SK-N-SH treated with all-trans-retinoic acid at 6 μM for 48 hours (cell line): Measurements from ENCODE around the gene CFAP90.

Experiments
- ARNTL ChIP-seq: fragments of 450-650 bp; formaldehyde crosslinking; IDR thresholded peaks from 2 replicates; pipeline ENCODE4 v1.5.0; 2020; ENCODE audit warnings: low read depth, mild to moderate bottlenecking, moderate library complexity, borderline replicate concordance
- BACH2 ChIP-seq: fragments of 250-450 bp; sonication (Bioruptor Pico); IDR thresholded peaks from 2 replicates; pipeline ENCODE4 v1.9.0; 2021; ENCODE audit warnings: mild to moderate bottlenecking, borderline replicate concordance
- RARB ChIP-seq: fragments of 250-450 bp; sonication (Bioruptor Pico); IDR thresholded peaks from 2 replicates; pipeline ENCODE4 v1.8.0; 2021; ENCODE audit warnings: mild to moderate bottlenecking, moderate library complexity
- SNAI2 ChIP-seq: fragments of 250-450 bp; sonication (Bioruptor Pico); IDR thresholded peaks from 2 replicates; pipeline ENCODE4 v1.5.0; 2020; ENCODE audit warnings: mild to moderate bottlenecking, moderate library complexity
- TOX ChIP-seq: fragments of 250-450 bp; sonication (Bioruptor Pico); IDR thresholded peaks from 2 replicates; pipeline ENCODE4 v1.8.0; 2021; ENCODE audit warnings: mild to moderate bottlenecking, moderate library complexity, borderline replicate concordance
- ZC3H10 ChIP-seq: fragments of 250-450 bp; sonication (Bioruptor Pico); IDR thresholded peaks from 2 replicates; pipeline ENCODE4 v1.5.1; 2021; ENCODE audit warnings: mild to moderate bottlenecking, moderate library complexity
- ZFP30 ChIP-seq: fragments of 450-650 bp; formaldehyde crosslinking; IDR thresholded peaks from 2 replicates; pipeline ENCODE4 v1.5.0; 2022; ENCODE audit warnings: mild to moderate bottlenecking, moderate library complexity
- TF ChIP-seq, protein P1 (sequence below): fragments of 250-450 bp; sonication (Bioruptor Pico); IDR thresholded peaks from 2 replicates; pipeline ENCODE4 v1.8.0; 2020; ENCODE audit warnings: mild to moderate bottlenecking, moderate library complexity, borderline replicate concordance
- TF ChIP-seq, protein P2 (sequence below): fragments of 250-450 bp; sonication (Bioruptor Pico); IDR thresholded peaks from 2 replicates; pipeline ENCODE4 v1.5.1; 2020; ENCODE audit warnings: low read depth, mild to moderate bottlenecking, moderate library complexity

DNA sequence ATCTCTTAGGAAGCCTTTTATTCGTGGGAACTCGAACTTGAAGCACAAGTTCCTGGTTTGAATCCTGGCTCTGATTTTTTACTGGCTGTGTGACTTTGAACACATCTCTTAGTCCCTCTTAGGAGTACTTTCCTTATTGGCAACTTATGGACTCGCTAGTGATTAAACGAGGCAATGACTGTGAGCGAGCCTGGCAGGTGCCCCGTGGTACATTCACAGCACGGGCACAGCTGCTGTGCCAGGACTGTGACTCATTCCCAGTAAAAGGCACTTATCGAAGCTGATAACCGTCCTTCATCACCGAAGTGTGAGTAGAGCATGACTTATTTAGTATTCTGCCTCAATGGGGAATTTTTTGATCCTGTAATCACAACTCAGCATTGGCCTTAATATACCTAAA lies 22.7 kb downstream of the CFAP90 start:
- TF ChIP-seq ZFP30 (CRISPR knock-in tag) (no peak), ZC3H10 (CRISPR knock-in tag) (no peak), BACH2 (no peak), SNAI2 (no peak), TOX (CRISPR knock-in tag) (no peak), ARNTL (CRISPR knock-in tag) (no peak), RARB (no peak)
- TF ChIP-seq, protein P1, sequence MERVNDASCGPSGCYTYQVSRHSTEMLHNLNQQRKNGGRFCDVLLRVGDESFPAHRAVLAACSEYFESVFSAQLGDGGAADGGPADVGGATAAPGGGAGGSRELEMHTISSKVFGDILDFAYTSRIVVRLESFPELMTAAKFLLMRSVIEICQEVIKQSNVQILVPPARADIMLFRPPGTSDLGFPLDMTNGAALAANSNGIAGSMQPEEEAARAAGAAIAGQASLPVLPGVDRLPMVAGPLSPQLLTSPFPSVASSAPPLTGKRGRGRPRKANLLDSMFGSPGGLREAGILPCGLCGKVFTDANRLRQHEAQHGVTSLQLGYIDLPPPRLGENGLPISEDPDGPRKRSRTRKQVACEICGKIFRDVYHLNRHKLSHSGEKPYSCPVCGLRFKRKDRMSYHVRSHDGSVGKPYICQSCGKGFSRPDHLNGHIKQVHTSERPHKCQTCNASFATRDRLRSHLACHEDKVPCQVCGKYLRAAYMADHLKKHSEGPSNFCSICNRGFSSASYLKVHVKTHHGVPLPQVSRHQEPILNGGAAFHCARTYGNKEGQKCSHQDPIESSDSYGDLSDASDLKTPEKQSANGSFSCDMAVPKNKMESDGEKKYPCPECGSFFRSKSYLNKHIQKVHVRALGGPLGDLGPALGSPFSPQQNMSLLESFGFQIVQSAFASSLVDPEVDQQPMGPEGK (CRISPR knock-in tag): no peak
- TF ChIP-seq, protein P2, sequence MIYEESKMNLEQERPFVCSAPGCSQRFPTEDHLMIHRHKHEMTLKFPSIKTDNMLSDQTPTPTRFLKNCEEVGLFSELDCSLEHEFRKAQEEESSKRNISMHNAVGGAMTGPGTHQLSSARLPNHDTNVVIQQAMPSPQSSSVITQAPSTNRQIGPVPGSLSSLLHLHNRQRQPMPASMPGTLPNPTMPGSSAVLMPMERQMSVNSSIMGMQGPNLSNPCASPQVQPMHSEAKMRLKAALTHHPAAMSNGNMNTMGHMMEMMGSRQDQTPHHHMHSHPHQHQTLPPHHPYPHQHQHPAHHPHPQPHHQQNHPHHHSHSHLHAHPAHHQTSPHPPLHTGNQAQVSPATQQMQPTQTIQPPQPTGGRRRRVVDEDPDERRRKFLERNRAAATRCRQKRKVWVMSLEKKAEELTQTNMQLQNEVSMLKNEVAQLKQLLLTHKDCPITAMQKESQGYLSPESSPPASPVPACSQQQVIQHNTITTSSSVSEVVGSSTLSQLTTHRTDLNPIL (CRISPR knock-in tag): no peak
